ENCODE results near the gene SIGLEC14.

The SIGLEC14 gene

DNA sequence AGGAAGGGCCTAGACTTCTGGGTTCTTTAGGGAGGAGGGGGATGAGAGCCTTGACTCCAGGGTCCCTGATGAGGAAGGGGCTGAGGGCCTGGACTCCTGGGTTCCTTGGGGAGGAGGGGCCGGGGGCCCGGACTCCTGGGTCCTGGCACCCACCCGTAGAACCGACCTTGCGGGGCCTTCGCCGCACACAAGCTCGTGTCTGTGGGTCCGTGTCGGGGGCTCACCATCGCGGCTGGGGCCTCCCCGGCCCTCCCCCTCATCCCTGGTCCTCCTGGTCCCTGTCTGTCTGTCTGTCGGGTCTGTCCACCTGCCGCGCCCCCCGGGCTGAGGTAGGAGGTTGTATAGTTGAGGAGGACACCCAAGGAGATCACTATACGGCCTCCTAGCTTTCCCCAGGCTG, 45.8 kb upstream of the SIGLEC14 start:
- TF ChIP-seq, protein P1, sequence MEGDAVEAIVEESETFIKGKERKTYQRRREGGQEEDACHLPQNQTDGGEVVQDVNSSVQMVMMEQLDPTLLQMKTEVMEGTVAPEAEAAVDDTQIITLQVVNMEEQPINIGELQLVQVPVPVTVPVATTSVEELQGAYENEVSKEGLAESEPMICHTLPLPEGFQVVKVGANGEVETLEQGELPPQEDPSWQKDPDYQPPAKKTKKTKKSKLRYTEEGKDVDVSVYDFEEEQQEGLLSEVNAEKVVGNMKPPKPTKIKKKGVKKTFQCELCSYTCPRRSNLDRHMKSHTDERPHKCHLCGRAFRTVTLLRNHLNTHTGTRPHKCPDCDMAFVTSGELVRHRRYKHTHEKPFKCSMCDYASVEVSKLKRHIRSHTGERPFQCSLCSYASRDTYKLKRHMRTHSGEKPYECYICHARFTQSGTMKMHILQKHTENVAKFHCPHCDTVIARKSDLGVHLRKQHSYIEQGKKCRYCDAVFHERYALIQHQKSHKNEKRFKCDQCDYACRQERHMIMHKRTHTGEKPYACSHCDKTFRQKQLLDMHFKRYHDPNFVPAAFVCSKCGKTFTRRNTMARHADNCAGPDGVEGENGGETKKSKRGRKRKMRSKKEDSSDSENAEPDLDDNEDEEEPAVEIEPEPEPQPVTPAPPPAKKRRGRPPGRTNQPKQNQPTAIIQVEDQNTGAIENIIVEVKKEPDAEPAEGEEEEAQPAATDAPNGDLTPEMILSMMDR (IDR thresholded peaks at IDR 0.05; ENCODE audit: borderline replicate concordance, extremely low read depth, low read length, poor library complexity, severe bottlenecking), result no peak
- no peak for TF ChIP-seq EZH2 (IDR thresholded peaks at IDR 0.05; ENCODE audit: borderline replicate concordance, low read depth, low read length, severe bottlenecking)
- Histone ChIP-seq H3K4me2 (ENCODE audit: insufficient read depth, low read length) (no peak overlapping the region), H3K4me3 (ENCODE audit: low read depth in 1 of 2, low read length in 2 of 2) (no peak overlapping the region), H3K27ac (ENCODE audit: low read length) (no peak overlapping the region), H3K9me3 (ENCODE audit: insufficient read depth, low read length, severe bottlenecking) (no peaks in the 10 kb centered on the region), H2AFZ (ENCODE audit: low read depth, low read length) (no peak overlapping the region), H3K79me2 (ENCODE audit: insufficient read depth, low read length) (no peaks in the 10 kb centered on the region), H4K20me1 (ENCODE audit: insufficient read depth, low read length) (peaks cover 5% of the 10 kb centered on the region), H3K36me3 (ENCODE audit: insufficient read depth, low read length) (no peaks in the 10 kb centered on the region), H3K27me3 (ENCODE audit: insufficient read depth, low read length, poor library complexity) (peaks cover 34% of the 10 kb centered on the region), H3K4me1 (ENCODE audit: insufficient read depth, low read length) (peaks cover 19% of the 10 kb centered on the region), H3K9ac (ENCODE audit: low read depth, low read length) (no peak overlapping the region)
- DNase-seq, result no peak
- no peak for ATAC-seq (ENCODE audit: insufficient read depth, low read depth)

DNA sequence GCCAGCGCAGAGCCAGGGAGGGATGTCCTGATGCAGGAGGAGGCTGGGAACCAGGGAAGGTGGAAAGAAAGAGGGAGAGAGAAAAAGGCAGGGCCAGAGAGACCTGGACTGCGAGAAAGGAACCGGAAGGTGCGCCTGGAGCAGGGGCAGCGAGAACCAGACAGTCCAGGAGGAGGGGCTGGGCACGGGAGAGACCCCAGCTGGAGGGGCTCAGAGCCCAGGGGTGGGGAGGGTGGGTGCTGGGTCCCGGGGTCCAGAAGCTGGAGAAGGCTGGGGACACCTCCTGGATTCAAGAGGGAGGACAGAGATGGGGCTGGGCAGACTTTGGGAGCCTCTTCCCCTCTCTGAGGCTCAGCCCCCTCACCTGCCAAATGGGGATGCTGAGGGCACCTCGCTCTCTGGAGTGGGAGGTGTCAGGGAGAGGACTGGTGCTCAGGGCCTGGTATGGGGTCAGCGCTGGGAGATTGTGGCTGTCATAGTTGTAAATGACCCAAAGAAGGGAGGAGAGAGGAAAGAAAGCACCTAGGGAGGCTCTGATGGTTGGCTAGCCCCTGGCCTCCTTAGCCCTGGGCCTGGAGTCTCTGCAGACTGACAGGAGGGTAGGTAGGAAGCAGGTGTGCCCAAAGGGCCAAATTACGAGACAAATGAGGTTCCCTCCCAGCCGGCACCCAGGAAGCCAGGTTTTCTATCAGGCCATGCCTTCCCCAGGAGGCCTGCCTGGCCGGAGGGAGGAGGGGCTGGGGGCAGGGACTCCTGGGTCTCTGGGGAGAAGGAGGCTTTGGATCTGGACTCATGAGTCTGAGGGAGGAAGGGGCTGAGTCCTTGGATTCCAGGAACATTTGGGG, 45.2 kb upstream of the SIGLEC14 start:
- no peak overlapping the region for H3K4me3 ChIP-seq (ENCODE audit: low read depth in 1 of 2, low read length in 2 of 2)
- H3K27ac ChIP-seq (ENCODE audit: low read length), result no peak overlapping the region

DNA sequence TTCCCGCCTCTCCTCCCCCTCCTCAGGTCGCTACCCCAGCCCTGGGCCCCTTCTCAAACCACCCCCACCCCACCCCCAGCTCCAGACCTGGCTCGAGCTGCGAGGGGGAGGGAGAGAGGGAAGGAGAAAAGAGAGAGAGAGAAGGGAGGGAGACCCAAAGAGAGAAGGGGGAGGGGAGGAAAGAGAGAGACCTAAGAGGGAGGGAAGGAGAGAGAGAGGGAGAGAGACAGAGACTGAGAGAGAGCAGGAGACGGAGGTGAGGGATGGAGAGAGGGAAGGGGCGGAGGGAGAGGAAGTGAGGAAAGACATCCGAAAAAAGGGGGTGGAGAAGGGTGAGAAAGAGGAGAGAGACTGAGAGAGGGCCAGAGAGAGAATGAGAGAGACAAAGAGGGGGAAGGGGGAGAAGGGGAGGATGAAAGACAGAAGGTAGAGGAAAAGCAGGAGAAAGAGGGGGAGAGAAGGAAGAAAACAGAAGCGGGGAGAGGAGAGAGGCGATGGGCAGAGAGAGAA, 44.5 kb upstream of the SIGLEC14 start:
- TF ChIP-seq EZH2 (IDR thresholded peaks at IDR 0.05; ENCODE audit: borderline replicate concordance, low read depth, low read length, severe bottlenecking), result no peak
- TF ChIP-seq, protein P1 (IDR thresholded peaks at IDR 0.05; ENCODE audit: borderline replicate concordance, extremely low read depth, low read length, poor library complexity, severe bottlenecking), result no peak
- ATAC-seq (ENCODE audit: insufficient read depth, low read depth), result no peak

More for the DNA sequence above, 45.2 kb upstream of the SIGLEC14 start:
- no peak for ATAC-seq (ENCODE audit: insufficient read depth, low read depth)
- Histone ChIP-seq H2AFZ (ENCODE audit: low read depth, low read length) (no peak overlapping the region), H3K9ac (ENCODE audit: low read depth, low read length) (no peak overlapping the region), H3K4me2 (ENCODE audit: insufficient read depth, low read length) (peak overlapping the region; percentile 76; the same call in 1 of the 2 replicates), H3K27me3 (ENCODE audit: insufficient read depth, low read length, poor library complexity) (peaks cover 35% of the 10 kb centered on the region), H3K9me3 (ENCODE audit: insufficient read depth, low read length, severe bottlenecking) (no peaks in the 10 kb centered on the region), H3K4me1 (ENCODE audit: insufficient read depth, low read length) (peaks cover 19% of the 10 kb centered on the region), H3K79me2 (ENCODE audit: insufficient read depth, low read length) (no peaks in the 10 kb centered on the region), H3K36me3 (ENCODE audit: insufficient read depth, low read length) (no peaks in the 10 kb centered on the region), H4K20me1 (ENCODE audit: insufficient read depth, low read length) (peaks cover 5% of the 10 kb centered on the region)
- TF ChIP-seq, protein P1 (IDR thresholded peaks at IDR 0.05; ENCODE audit: borderline replicate concordance, extremely low read depth, low read length, poor library complexity, severe bottlenecking), result no peak
- TF ChIP-seq EZH2 (IDR thresholded peaks at IDR 0.05; ENCODE audit: borderline replicate concordance, low read depth, low read length, severe bottlenecking), result no peak
- DNase-seq, result no peak

More for the DNA sequence above, 44.5 kb upstream of the SIGLEC14 start:
- H3K36me3 ChIP-seq (ENCODE audit: insufficient read depth, low read length), result no peaks in the 10 kb centered on the region
- H3K9me3 ChIP-seq (ENCODE audit: insufficient read depth, low read length, severe bottlenecking), result no peaks in the 10 kb centered on the region
- peaks cover 19% of the 10 kb centered on the region for H3K4me1 ChIP-seq (ENCODE audit: insufficient read depth, low read length)
- peak overlapping the region in 1 of 2 experiments; percentile 60; a peak in 1 of 4 replicates for H3K4me3 ChIP-seq (ENCODE audit: low read depth in 1 of 2, low read length in 2 of 2)
- DNase-seq, result no peak
- no peaks in the 10 kb centered on the region for H3K79me2 ChIP-seq (ENCODE audit: insufficient read depth, low read length)
- no peak overlapping the region; the same call in 1 of the 2 replicates for H3K9ac ChIP-seq (ENCODE audit: low read depth, low read length)
- peaks cover 5% of the 10 kb centered on the region for H4K20me1 ChIP-seq (ENCODE audit: insufficient read depth, low read length)
- peak overlapping the region; percentile 2; the same call in 1 of the 2 replicates for H2AFZ ChIP-seq (ENCODE audit: low read depth, low read length)
- no peak overlapping the region for H3K27ac ChIP-seq (ENCODE audit: low read length)
- peak overlapping the region; percentile 76 for H3K4me2 ChIP-seq (ENCODE audit: insufficient read depth, low read length)
- peaks cover 35% of the 10 kb centered on the region for H3K27me3 ChIP-seq (ENCODE audit: insufficient read depth, low read length, poor library complexity)

Data from DND-41 (cell line).